GM12872 (cell line): Measurements from ENCODE around the gene RBM27.

Experiments used
- CTCF ChIP-seq: IDR thresholded peaks from 3 replicates; pipeline ENCODE4 v1.5.1; 2011; ENCODE audit warnings: low read depth, mild to moderate bottlenecking, low read length, moderate library complexity; ENCODE audit not compliant: insufficient read depth

The RBM27 gene

DNA sequence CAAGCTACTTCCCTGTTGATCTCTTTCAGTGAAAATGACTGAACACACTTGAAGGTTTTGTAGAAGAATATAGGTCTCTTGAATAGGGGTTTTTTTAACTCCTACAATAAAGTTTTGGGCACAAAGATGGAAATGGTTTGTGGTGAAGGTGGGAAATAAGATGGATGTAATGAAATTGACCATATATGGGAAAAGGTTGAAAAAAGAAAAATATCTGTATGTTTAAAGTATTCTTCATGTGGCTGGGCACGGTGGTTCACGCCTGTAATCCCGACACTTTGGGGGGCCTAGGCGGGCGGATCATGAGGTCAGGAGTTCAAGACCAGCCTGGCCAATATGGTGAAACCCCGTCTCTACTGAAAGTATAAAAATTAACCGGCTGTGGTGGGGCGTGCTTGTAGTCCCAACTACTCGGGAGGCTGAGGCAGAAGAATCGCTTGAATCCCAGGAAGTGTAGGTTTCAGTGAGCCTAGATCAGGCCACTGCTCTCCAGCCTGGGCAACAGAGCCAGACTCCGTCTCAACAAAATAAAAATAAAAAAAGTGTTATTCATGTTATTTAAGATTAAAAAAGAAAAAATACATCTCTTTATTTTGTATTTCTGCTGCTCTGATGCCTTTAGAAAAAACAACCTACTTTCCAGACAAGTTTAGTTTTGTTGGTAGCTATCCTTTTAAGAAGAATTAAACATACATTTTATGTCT, 2.2 kb downstream of the RBM27 start:
- TF ChIP-seq CTCF: no peak

DNA sequence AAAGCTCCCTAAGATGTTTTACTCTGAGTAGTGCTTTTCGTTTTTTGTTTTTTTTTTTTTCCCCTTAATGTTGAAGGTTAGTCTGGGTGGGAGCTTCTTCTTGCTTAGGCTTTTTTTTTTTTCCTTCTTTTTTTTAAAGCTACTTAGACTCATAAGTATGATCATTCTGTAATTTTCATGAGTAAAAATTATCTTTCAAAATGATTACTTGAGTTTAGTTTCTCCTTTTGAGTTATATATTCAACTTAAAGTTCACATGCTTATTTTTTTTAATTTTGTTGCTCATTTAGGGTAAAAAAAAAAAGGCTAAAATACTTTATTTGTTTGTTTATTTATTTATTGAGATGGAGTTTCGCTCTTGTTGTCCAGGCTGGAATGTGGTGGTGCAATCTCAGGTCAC, 2.9 kb downstream of the RBM27 start:
- no peak for TF ChIP-seq CTCF

- peak; percentile 22; the same call in 1 of the 3 replicates for TF ChIP-seq CTCF
These were observed 5.6 kb downstream of the RBM27 start for GRCh38 chr5:146208916-146209522.

GRCh38 chr5:146209714-146210113, 6.3 kb downstream of the RBM27 start:
- TF ChIP-seq CTCF: no peak

DNA sequence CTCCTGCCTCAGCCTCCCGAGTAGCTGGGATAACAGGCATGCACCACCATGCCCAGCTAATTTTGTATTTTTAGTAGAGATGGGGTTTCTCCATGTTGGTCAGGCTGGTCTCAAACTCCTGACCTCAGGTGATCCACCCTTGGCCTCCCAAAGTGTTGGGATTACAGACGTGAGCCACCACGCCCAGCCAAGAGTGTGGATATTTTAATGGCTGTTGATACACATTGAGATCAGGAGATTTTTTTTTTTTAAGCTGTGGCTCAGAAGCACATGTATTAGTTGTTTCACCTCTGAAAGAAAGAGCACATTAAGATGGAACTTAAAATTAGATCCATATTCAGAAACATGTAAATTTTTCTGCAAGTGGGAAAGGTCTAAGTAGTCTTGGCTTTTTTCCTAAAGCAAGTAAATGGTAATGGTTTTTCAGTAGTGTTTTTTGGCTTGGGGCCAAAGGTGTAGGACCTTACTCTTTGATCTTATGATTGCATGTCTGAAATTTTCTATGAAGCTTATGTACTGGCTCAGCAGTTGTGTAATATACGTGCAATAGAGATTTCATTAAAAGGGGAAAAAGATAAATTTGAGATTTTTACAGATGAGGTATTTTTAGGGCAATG, 9.9 kb downstream of the RBM27 start:
- no peak for TF ChIP-seq CTCF

DNA sequence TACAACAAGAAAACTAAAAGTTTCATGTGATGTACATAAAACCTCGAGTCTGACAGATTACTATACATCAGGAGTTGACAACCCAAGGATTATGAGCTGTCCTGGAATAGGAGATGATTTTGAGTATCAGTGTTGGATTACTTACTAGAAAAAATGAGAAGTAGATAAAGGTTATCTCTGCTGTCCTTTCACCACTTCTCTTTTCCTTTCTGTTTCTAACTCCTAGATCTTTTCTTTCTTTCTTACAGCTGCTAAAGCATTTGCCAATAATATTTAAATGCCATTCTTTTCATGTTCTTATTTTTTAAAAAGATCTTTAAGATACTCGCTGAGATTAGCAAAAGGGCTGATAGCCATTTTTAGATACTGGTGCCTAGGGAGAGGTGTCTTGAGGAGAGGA, 14.8 kb downstream of the RBM27 start:
- TF ChIP-seq CTCF: no peak

DNA sequence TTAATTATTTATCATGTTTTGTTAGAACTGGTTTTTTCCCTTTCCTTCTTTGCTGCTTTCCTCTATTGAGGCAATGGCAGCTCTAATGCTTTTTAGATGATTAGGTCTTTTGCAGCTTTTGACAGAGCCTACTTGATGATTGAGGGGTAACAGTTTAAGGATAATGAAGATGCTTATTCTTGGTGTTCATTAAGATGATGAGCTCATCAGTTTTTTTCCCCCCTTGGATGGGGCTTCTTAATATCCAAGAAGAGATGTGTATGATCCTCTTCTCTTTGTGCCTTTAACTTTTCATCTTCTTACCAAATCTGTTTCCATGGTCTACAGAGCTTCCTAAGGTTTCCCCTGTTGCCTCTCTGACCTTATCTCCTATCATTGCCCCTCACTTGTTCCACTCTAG, 15.8 kb downstream of the RBM27 start:
- no peak for TF ChIP-seq CTCF
